Endothelial cell of umbilical vein (primary cell): ENCODE measurements around the gene GRID1. TPM values are rescaled to one million over a fixed set of nuclear protein-coding genes. Genes with fewer than 3 reads are reported as not detected.

ENCODE experiments used
- BruUV-seq: library from RNA; stranded (reverse); fragments of 400-500 nt; replicated peaks from 2 replicates; lab custom pipeline; 2021; lab: Mats Ljungman, UMichigan
- CTCF ChIA-PET: fragments of 300-600, 350-600 bp; sonication (Branson Sonifier 250); formaldehyde crosslinking; loops from one replicate; lab custom pipeline; 2021; ENCODE audit warnings: antibody characterized with exemption, inconsistent platforms; lab: Charles Lee
- POLR2A ChIA-PET: fragments of 300-600, 350-600 bp; sonication (Branson Sonifier 250); formaldehyde crosslinking; loops from one replicate; lab custom pipeline; 2021; ENCODE audit warnings: antibody characterized with exemption, inconsistent platforms; lab: Charles Lee
- DNase-seq: peaks from one replicate; pipeline ENCODE4 v3.0.0-alpha.2; 2011; ENCODE audit warnings: low read depth, low spot score
- FAIRE-seq: peaks from 2 replicates; lab custom pipeline; 2011; peaks lifted over from hg19 to GRCh38; lab: Jason Lieb, UNC
- H2AFZ ChIP-seq: 2 replicates; pipeline ENCODE4 v1.6.0; 2012; ENCODE audit warnings: low read depth, low read length, control low read depth, inconsistent platforms
- H3K27ac ChIP-seq: 2 replicates; pipeline ENCODE4 v1.5.1; 2011; ENCODE audit warnings: low read depth, mild to moderate bottlenecking, control low read depth, low read length, moderate library complexity; ENCODE audit not compliant: insufficient read depth
- H3K27me3 ChIP-seq, 2 experiments: 2 replicates each; pipeline versions ENCODE4 v1.6.0 to v1.6.1; 2011; ENCODE audit warnings: low read length in 2 of 2, mixed read lengths in 1 of 2; ENCODE audit not compliant: control insufficient read depth in 2 of 2, insufficient read depth in 2 of 2
- H3K36me3 ChIP-seq, 2 experiments: 2 replicates in 1 of 2; 3 replicates in 1 of 2; pipeline ENCODE4 v1.5.1; 2011; ENCODE audit warnings: low read length in 2 of 2, mild to moderate bottlenecking in 1 of 2, moderate library complexity in 1 of 2; ENCODE audit not compliant: control insufficient read depth in 2 of 2, insufficient read depth in 2 of 2; ENCODE audit errors: extremely low read depth in 1 of 2
- H3K4me1 ChIP-seq: 3 replicates; pipeline ENCODE4 v1.5.1; 2011; ENCODE audit warnings: mild to moderate bottlenecking, low read length; ENCODE audit not compliant: control insufficient read depth, insufficient read depth; ENCODE audit errors: extremely low read depth
- H3K4me2 ChIP-seq: 2 replicates; pipeline ENCODE4 v1.6.1; 2011; ENCODE audit warnings: low read length, control low read depth, mixed read lengths; ENCODE audit not compliant: insufficient read depth
- H3K4me3 ChIP-seq, 3 experiments: fragments of 200-600 bp in 1 of 3; sonication (generic), shearing (Covaris generic) in 1 of 3; replicated peaks in 1 of 3; 2 replicates each; pipeline ENCODE4 v1.5.1; 2011 to 2016; ENCODE audit warnings: control low read depth in 3 of 3, low read length in 3 of 3, mild to moderate bottlenecking in 2 of 3, inconsistent platforms in 1 of 3, low read depth in 1 of 3, moderate library complexity in 1 of 3; ENCODE audit not compliant: insufficient read depth in 1 of 3
- H3K79me2 ChIP-seq: 2 replicates; pipeline ENCODE4 v1.6.0; 2012; ENCODE audit warnings: low read length, inconsistent platforms; ENCODE audit not compliant: control insufficient read depth, insufficient read depth
- H3K9ac ChIP-seq: replicated peaks from 2 replicates; pipeline ENCODE3; 2011; ENCODE audit warnings: low read length, control low read depth; ENCODE audit not compliant: insufficient read depth; ENCODE audit errors: extremely low read depth
- H3K9me1 ChIP-seq: replicated peaks from 3 replicates; pipeline ENCODE4 v1.6.0; 2011; ENCODE audit warnings: mild to moderate bottlenecking, low read length; ENCODE audit not compliant: control insufficient read depth, insufficient read depth; ENCODE audit errors: extremely low read depth
- H3K9me3 ChIP-seq: replicated peaks from 2 replicates; pipeline ENCODE4 v1.5.1; 2012; ENCODE audit warnings: low read length, inconsistent platforms; ENCODE audit not compliant: control insufficient read depth, insufficient read depth
- H4K20me1 ChIP-seq: replicated peaks from 2 replicates; pipeline ENCODE3; 2011; ENCODE audit warnings: mild to moderate bottlenecking, low read length; ENCODE audit not compliant: control insufficient read depth, insufficient read depth; ENCODE audit errors: extremely low read depth
- EZH2 ChIP-seq: IDR thresholded peaks from 2 replicates; pipeline ENCODE4 v1.6.1; 2012; ENCODE audit warnings: borderline replicate concordance, low read depth, mild to moderate bottlenecking, moderate library complexity, low read length, inconsistent platforms; ENCODE audit not compliant: severe bottlenecking
- FOS ChIP-seq: IDR thresholded peaks from 2 replicates; pipeline ENCODE4 v1.6.1; 2011; ENCODE audit warnings: mild to moderate bottlenecking, low read length, moderate library complexity, borderline replicate concordance; ENCODE audit not compliant: insufficient read depth
- GATA2 ChIP-seq: IDR thresholded peaks from 2 replicates; pipeline ENCODE4 v1.7.0; 2011; ENCODE audit warnings: low read depth, mild to moderate bottlenecking, moderate library complexity, mixed read lengths, low read length; ENCODE audit not compliant: insufficient read length, insufficient read depth
- JUN ChIP-seq: IDR thresholded peaks from 2 replicates; pipeline ENCODE4 v1.6.1; 2011; ENCODE audit warnings: borderline replicate concordance, low read depth; ENCODE audit not compliant: insufficient read length, insufficient read depth
- MYC ChIP-seq: IDR thresholded peaks from one replicate; pipeline ENCODE4 v1.6.1; 2011; ENCODE audit warnings: mild to moderate bottlenecking, low read depth, low read length
- POLR2A ChIP-seq: IDR thresholded peaks from 2 replicates; pipeline ENCODE4 v1.6.1; 2012; ENCODE audit warnings: low read depth, mild to moderate bottlenecking, control low read depth, low read length
- POLR2AphosphoS5 ChIP-seq: IDR thresholded peaks from 2 replicates; pipeline ENCODE4 v1.6.1; 2012; ENCODE audit warnings: low read depth, mild to moderate bottlenecking, control low read depth, low read length, moderate library complexity; ENCODE audit not compliant: insufficient read depth
- dilution Hi-C: fragments of 300-500 bp; cut with MboI; formaldehyde crosslinking; loops from one replicate; pipeline ENCODE4 v1.15.0; 2019; ENCODE audit warnings: low sequenced_read_pairs; ENCODE audit not compliant: extremely low pct_ligation_motif_present
- intact Hi-C: fragments of 100-400 bp; cut with micrococcal nuclease; formaldehyde crosslinking; loops from one replicate; pipeline ENCODE4 v1.10.0; 2022
- polyA plus RNA-seq, 4 experiments: library from polyadenylated mRNA; depleted of rRNA in 3 of 4; stranded (reverse) in 3 of 4; unstranded in 1 of 4; fragments of >200 nt; gene quantifications; 2 replicates each; pipeline versions ENCODE4 v1.2.1 to v1.2.3, GENCODE V29; 2011 to 2012; ENCODE audit warnings: missing spikeins in 1 of 4
- total RNA-seq: library from RNA; stranded (reverse); gene quantifications from 2 replicates; pipeline ENCODE4 v1.2.3, GENCODE V29; 2021
- TF ChIP-seq, protein P1 (sequence below): IDR thresholded peaks from 2 replicates; pipeline ENCODE4 v1.6.1; 2011; ENCODE audit not compliant: insufficient read depth, insufficient read length
- TF ChIP-seq, protein P2 (sequence below), 2 donors: IDR thresholded peaks; 1 replicate in 1 of 2; 2 replicates in 1 of 2; pipeline ENCODE4 v1.5.1; 2011; ENCODE audit warnings: low read length in 2 of 2, mild to moderate bottlenecking in 2 of 2, moderate library complexity in 2 of 2, control low read depth in 1 of 2, inconsistent platforms in 1 of 2, low read depth in 1 of 2; ENCODE audit not compliant: insufficient read depth in 1 of 2; ENCODE audit errors: extremely low read depth in 1 of 2

The GRID1 gene
- total and polyA plus RNA-seq, 2 donors (not counting 3 experiments of a cell fraction or from before 2014, with no cell fraction given): not detected

DNA sequence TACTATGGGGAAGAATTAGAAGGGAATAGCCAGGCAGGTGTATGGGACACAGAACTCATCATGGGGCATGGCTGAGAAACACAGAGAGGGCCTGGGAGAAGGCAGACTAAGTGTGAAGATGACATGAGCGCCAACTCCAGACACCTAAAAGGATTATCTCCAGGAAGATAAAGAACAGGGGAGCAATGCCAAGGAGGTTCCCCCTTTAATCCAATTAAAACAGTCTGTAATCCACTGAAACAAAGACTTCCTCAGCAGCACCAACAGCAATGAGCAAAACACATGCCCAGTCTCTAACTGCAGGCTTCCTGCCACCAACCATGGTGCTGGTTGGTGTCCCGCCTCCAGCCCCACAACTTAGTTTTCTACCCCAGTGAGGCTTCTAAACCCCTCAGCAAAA, 108.9 kb downstream of the GRID1 start:
- CTCF ChIA-PET: no interaction called here
- Histone ChIP-seq H3K36me3 (no peaks in the 10 kb centered on the region), H3K79me2 (no peaks in the 10 kb centered on the region), H3K27ac (no peak overlapping the region), H2AFZ (no peak overlapping the region), H3K4me1 (no peaks in the 10 kb centered on the region), H3K9me3 (no peaks in the 10 kb centered on the region), H3K4me2 (no peak overlapping the region), H3K9me1 (no peaks in the 10 kb centered on the region), H3K4me3 (no peak overlapping the region), H3K27me3 (no peaks in the 10 kb centered on the region), H3K9ac (no peak overlapping the region), H4K20me1 (no peaks in the 10 kb centered on the region)
- POLR2A ChIA-PET: no interaction called here
- dilution Hi-C loops: no loop called here
- FAIRE-seq: no peak
- BruUV-seq: no TSS peak
- intact Hi-C loops: no loop called here
- TF ChIP-seq, protein P1, sequence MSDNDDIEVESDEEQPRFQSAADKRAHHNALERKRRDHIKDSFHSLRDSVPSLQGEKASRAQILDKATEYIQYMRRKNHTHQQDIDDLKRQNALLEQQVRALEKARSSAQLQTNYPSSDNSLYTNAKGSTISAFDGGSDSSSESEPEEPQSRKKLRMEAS: no peak
- TF ChIP-seq MYC: no peak
- TF ChIP-seq POLR2A: no peak
- TF ChIP-seq POLR2AphosphoS5: no peak
- TF ChIP-seq JUN: no peak
- TF ChIP-seq, protein P2, sequence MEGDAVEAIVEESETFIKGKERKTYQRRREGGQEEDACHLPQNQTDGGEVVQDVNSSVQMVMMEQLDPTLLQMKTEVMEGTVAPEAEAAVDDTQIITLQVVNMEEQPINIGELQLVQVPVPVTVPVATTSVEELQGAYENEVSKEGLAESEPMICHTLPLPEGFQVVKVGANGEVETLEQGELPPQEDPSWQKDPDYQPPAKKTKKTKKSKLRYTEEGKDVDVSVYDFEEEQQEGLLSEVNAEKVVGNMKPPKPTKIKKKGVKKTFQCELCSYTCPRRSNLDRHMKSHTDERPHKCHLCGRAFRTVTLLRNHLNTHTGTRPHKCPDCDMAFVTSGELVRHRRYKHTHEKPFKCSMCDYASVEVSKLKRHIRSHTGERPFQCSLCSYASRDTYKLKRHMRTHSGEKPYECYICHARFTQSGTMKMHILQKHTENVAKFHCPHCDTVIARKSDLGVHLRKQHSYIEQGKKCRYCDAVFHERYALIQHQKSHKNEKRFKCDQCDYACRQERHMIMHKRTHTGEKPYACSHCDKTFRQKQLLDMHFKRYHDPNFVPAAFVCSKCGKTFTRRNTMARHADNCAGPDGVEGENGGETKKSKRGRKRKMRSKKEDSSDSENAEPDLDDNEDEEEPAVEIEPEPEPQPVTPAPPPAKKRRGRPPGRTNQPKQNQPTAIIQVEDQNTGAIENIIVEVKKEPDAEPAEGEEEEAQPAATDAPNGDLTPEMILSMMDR (IDR thresholded peaks at IDR 0.05; ENCODE audit: extremely low read depth in 1 of 2, insufficient read depth in 1 of 2, low read depth in 1 of 2, low read length in 2 of 2): no peak
- TF ChIP-seq FOS: no peak
- no peak for TF ChIP-seq GATA2
- TF ChIP-seq EZH2: no peak
- DNase-seq: no peak
